Right ventricle myocardium inferior (tissue), 1 donor: Measurements from ENCODE around the gene SLC37A3. TPM values are rescaled to one million over a fixed set of nuclear protein-coding genes. Genes with fewer than 3 reads are reported as not detected.
A peak's percentile ranks its signal among the peaks of the same experiment; 100 is the strongest.
"Not testable (repeated sequence)": the region's sequence is repeated elsewhere in the genome, so short reads cannot be mapped to it uniquely, and the experiment has no call there.

Experiments
- ATAC-seq: fragments of 200-7000 bp; cut with Tn5 transposase; one replicate; pipeline ENCODE4 v1.9.1; 2020; ENCODE audit warnings: mild to moderate bottlenecking, moderate library complexity
- DNase-seq: peaks from one replicate; pipeline ENCODE4 v3.0.0; 2021; ENCODE audit errors: missing footprints
- intact Hi-C: fragments of 100-400 bp; cut with DNase I; formaldehyde crosslinking; loops from one replicate; pipeline ENCODE4 v1.11.0; 2022
- long read RNA-seq: library from polyadenylated mRNA; unstranded; transcript quantifications from one replicate; pipeline ENCODE4 v2.0.0, GENCODE V29; 2021
- total RNA-seq: library from RNA; stranded (reverse); fragmentation: NEBNext Ultra II Directional; extraction: Animal tissue kit (Norgen Biotek cat#: 25700); gene quantifications from one replicate; pipeline ENCODE4 v1.2.1, GENCODE V29; 2021
- donor health status: DM: no; HTN: yes; CAD: no; lungs with severe emphysema.

SLC37A3 gene
- 8.9 TPM for total RNA-seq
- long read RNA-seq, partial matches to known transcripts, result 0 of 5 reads
- long read RNA-seq, other reads (novel, unspliced or antisense), result 2 of 5 reads

DNA sequence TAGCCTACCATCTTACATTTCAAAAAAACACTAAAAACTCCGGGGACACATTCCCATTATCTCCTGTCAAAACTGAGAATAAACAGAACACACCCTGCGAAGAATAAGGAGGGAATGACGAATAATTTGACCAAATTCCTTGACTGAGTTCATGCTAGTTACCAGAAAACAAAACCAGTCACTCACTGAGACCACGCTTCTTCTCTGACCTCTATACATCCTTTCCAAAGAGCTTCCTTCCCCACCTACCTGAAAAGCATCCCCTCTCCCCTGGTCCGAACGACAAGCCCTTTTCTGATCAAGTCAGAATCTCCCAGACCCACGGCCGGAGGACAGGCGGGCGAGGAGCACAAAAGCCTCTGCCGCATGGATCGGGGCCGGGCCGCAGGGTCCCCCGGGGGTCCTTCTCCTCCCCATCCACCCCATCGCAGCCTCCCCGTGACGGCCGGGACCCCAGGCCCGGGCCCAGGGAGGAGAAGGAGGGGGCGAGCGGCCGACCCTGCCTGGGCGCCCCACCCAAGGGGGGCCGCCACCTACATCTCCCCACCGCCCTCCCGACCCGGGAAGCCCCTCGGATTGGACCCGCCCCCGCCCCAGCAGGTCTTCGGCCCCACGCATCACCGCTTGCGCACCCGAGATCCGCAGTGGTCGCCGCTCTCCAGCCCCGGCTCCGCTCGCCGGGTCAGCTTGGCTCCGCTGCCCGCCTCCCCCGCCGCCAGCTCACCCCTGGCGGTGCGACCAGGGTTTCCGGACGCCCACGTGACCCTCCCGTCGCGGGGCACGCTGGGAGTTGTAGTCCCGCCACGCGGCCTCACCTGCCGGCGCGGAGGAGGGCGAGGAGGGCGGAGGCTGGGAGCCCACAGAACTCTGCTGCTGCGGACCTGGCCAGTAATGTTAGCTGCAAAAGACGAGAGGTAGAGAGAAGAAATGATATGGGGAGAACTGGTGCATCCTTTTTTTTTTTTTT lies at the start of gene SLC37A3:
Gene SLC37A3 (minus strand): TSS at position 747 of the 967 bp plus-strand sequence. CDS start 16,004 bp downstream, outside the sequence.
- DNase-seq, result peak; percentile 94
- intact Hi-C loops, result no loop called here
- ATAC-seq, result peak; percentile 96

DNA sequence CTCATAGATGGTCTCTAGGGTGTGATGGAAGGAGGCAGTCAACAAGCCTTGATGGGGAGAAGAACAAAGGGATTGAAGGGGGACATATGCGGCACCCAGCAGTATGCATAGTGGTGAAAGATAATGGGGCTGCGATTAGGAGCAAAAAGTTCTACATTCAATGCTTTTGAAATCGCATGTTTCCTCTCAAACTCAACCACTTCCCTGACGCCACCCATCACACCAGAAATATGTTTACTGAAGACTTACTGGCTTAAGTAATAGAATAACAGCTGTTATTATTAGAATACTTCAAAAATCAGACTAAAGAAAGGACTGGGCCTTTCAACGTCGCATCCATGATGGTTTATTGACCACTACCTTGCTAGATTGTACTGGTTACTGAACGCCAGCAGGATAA lies 49.5 kb upstream of the SLC37A3 start:
- ATAC-seq, result no peak
- intact Hi-C loops, result no loop called here

GRCh38 chr7:140446467-140446866 lies 48.1 kb upstream of the SLC37A3 start:
- DNase-seq (no peak), ATAC-seq (no peak)
- intact Hi-C loops, result no loop called here

More for the DNA sequence above, 49.5 kb upstream of the SLC37A3 start:
- no peak for DNase-seq

- ATAC-seq, result no peak
- intact Hi-C loops, result no loop called here
- DNase-seq, result no peak
Observed at GRCh38 chr7:140441519-140441918, 43.2 kb upstream of the SLC37A3 start.

- no peak for ATAC-seq
- no peak for DNase-seq
- intact Hi-C loops, result no loop called here
Observed at GRCh38 chr7:140440593-140440992, 42.3 kb upstream of the SLC37A3 start.

DNA sequence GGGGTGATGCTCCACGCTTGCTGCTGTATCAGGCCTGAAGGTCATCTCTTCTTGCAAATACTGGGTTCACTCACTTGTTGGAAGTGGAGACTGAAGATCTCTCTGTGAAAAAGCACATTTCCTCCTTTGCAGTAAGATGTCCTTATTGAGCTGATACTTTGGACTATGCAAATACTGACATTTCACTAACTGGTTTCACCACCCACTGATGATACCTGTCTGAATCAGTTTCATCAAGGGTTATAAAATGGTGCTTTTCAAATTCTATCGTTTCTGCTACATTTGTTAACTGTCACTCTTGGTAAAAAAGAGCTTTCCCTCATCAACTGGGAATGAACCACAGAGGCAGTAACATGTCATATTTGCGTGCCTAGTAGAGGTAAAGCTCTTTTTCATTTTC lies 41.0 kb upstream of the SLC37A3 start:
- ATAC-seq (no peak), DNase-seq (no peak)
- intact Hi-C loops, result no loop called here

GRCh38 chr7:140435252-140435895 lies 37.0 kb upstream of the SLC37A3 start:
- intact Hi-C loops, result no loop called here
- DNase-seq (no peak), ATAC-seq (peak; percentile 72)

DNA sequence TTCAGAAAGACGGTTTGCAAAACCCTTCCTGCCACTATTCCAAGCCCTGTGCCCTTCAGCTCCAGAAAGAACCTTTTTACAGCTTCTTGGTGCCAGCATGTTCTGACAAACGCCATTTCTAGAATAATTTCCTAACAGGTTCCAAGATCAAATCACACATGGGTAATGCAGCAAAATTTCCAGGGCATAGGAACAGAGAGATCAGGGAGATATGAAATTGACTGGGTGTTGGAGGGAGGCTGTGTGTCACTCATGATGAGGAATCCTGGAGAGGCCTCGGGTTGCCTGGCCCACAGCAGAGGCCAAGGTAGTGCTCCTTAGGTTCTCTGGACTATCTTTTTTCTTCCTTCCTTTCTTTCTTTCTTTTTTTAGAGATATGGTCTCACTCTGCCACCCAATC lies 35.1 kb upstream of the SLC37A3 start:
- DNase-seq (no peak), ATAC-seq (no peak)
- intact Hi-C loops, result no loop called here

DNA sequence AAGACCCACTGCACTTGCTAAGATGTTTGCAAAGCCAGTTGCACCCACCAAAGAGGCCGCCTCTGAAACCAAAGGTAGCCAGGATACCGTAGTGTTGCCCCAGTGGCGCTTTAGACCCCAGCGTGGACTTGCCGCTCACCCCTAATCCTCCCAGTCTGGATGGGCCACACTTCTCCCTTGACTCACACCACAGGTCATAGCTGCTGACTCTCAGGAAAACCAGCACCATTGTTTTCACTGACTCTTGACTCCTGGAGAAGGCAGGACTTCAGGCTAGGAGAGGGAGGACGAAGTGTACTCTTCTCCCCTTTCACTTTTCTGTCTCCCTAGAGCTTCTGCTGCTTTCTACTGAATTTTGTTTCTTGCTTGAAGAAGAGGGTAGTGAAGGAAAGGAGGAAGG lies 27.8 kb upstream of the SLC37A3 start:
- DNase-seq (no peak), ATAC-seq (no peak)
- intact Hi-C loops, result no loop called here

- DNase-seq (no peak), ATAC-seq (no peak)
- intact Hi-C loops, result no loop called here
Observed at GRCh38 chr7:140425718-140426117, 27.4 kb upstream of the SLC37A3 start.

DNA sequence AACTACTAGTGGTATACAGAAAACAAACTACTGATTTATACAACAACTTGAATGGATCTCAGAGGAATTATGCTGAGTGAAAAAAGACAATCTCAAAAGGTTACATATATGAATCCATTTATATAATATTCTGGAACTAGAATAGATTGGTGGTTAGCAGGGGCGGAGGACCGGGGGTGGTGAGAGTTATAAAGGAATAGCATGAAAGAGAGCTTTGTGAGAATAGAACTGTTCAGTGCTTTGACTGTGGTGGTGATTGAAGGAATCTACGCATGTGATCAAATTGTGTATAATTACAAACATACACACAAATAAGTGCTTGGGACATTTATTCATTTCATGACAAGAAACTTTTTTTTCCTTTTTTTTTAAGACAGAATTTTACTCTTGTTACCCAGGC lies 25.2 kb upstream of the SLC37A3 start:
- intact Hi-C loops, result no loop called here
- ATAC-seq, result no peak

DNA sequence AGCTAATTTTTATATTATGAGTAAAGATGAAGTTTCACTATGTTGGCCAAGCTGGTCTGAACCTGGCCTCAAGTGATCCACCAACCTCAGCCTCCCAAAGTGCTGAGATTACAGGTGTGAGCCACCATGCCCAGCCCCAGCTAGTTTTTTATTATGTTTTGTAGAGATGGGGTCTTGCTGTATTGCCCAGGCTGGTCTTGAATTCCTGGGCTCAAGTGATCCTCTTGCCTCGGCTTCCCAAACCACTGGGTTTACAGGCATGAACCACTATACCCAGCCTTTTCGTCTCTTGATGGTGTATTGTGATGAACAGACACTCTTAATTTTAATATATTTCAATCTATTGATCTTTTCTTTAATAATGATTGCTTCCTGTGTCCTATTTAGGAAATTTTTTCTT lies 23.2 kb upstream of the SLC37A3 start:
- no peak for ATAC-seq

More for the DNA sequence above, 25.2 kb upstream of the SLC37A3 start:
- DNase-seq, result no peak

DNA sequence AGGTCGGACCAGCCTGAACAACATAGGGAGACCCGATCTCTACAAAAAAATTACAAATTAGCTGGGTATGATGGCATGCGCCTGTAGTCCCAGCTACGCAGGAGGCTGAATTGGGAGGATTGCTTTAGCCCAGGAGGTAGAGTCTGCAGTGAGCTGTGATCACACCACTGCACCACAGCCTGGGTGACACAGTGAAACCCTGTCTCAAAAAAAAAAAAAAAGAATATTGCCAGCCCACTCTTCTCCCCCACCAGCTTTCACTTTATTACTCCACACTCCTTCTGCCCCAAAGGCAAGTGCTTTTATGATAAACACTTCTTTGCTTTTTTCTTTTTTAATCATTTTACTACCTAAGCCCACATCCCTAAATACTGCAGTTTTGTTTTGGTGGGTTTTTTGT lies 20.3 kb upstream of the SLC37A3 start:
- DNase-seq (no peak), ATAC-seq (no peak)
- intact Hi-C loops, result no loop called here

More for the DNA sequence above, 23.2 kb upstream of the SLC37A3 start:
- no peak for DNase-seq
- intact Hi-C loops, result no loop called here

DNA sequence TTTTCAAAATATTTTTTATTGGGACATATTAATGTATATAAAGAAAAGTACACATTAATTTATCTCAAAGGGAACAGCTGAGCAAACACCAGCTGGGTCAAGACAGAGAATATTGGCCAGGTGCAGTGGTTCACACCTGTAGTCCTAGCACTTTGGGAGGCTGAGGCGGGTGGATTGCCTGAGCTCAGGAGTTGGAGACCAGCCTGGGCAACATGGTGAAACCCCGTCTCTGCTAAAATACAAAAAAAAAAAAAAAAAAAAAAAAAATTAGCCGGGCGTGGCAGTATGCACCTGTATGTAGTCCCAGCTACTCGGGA lies 19.8 kb upstream of the SLC37A3 start:
- intact Hi-C loops, DNase-seq, ATAC-seq: not testable (repeated sequence)

- no peak for DNase-seq
- intact Hi-C loops, result no loop called here
- ATAC-seq, result no peak
Observed at GRCh38 chr7:140417456-140418155, 19.3 kb upstream of the SLC37A3 start.

DNA sequence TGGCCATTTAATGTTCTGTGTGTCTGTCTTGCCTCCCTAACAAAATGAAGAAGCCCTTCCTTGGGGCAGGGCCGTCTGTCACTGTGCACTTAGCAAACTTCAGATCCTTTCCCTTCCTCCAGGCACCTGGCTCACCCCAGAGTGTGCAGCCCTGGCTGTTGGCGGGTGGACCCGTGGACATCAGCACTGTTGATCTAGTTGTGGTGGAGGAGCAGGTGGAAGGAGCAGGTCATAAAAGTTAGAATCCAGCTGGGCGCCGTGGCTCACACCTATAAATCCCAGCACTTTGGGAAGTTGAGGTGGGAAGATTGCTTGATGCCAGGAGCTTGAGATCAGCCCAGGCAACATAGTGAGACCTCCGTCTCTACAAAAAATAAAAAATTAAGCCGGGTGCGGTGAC lies 18.2 kb upstream of the SLC37A3 start:
- intact Hi-C loops, result no loop called here
- DNase-seq (no peak), ATAC-seq (no peak)

- DNase-seq, intact Hi-C loops: not testable (repeated sequence)
Observed at GRCh38 chr7:140415816-140416215, 17.5 kb upstream of the SLC37A3 start.

DNA sequence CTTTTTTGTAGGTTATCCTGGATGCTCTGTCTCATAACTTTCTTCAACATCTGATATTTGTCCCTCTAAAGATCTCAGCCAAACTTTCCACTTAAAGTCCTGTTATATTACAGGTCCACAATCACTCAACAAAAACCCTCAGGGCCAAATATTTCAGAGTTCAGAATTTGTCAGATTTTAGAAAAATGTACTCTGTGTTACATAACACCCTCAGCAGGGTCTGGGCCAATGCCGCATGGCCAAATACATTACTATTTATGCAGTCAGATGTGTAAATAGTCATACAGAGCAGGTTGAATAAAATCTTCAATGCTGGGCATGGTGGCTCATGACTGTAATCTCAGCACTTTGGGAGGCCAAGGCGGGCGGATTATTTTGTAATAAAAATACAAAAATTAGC lies 17.0 kb upstream of the SLC37A3 start:
- ATAC-seq, result no peak
- intact Hi-C loops, result no loop called here

More at GRCh38 chr7:140415816-140416215, 17.5 kb upstream of the SLC37A3 start:
- not testable (repeated sequence) for ATAC-seq

DNA sequence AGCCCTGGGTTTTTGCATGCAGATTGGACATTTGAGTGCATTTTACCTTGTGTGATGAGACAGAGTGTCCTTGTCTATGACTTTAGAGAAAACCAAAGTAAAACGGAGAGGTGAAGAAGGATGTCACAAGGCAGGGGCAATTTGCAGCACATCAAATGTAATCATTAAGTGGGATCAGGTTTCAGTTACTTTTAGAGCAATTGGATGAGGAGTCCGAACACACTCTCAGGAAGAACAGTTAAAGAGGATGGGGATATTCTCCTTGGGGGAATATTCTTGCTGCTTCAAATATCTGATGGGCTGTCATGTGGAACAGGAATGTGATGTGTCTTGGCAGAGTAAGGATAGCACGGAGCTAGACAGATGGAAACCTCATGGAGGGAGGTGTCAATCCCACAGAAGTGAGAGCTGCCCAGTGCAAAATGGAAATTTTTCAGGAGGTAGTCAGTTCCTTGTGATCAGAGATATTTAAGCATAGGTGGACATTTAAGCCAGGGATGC lies 6.3 kb upstream of the SLC37A3 start:
- no peak for DNase-seq
- ATAC-seq, result no peak
- intact Hi-C loops, result no loop called here

More for the DNA sequence above, 17.0 kb upstream of the SLC37A3 start:
- no peak for DNase-seq
